Stomach (tissue), 4 donors: ENCODE results near the gene PPP1R12C.

ENCODE experiments used
- EP300 ChIP-seq: sonication (generic); formaldehyde crosslinking; IDR thresholded peaks from one replicate; pipeline ENCODE4 v1.6.1; 2017; ENCODE audit warnings: antibody characterized with exemption
- POLR2AphosphoS5 ChIP-seq, 3 donors: sonication (generic); formaldehyde crosslinking; IDR thresholded peaks; one replicate each; pipeline ENCODE4 v1.6.1; 2016; ENCODE audit warnings: antibody characterized with exemption in 3 of 3
- TF ChIP-seq, protein P1 (sequence below), 7 experiments: fragments of 450-650 bp in 4 of 7; fragments of 200-600 bp in 3 of 7; sonication (generic) in 3 of 7; IDR thresholded peaks; one replicate each; pipeline ENCODE4 v1.5.1; 2016 to 2019; ENCODE audit warnings: antibody characterized with exemption in 7 of 7, control low read depth in 2 of 7, mild to moderate bottlenecking in 1 of 7

DNA sequence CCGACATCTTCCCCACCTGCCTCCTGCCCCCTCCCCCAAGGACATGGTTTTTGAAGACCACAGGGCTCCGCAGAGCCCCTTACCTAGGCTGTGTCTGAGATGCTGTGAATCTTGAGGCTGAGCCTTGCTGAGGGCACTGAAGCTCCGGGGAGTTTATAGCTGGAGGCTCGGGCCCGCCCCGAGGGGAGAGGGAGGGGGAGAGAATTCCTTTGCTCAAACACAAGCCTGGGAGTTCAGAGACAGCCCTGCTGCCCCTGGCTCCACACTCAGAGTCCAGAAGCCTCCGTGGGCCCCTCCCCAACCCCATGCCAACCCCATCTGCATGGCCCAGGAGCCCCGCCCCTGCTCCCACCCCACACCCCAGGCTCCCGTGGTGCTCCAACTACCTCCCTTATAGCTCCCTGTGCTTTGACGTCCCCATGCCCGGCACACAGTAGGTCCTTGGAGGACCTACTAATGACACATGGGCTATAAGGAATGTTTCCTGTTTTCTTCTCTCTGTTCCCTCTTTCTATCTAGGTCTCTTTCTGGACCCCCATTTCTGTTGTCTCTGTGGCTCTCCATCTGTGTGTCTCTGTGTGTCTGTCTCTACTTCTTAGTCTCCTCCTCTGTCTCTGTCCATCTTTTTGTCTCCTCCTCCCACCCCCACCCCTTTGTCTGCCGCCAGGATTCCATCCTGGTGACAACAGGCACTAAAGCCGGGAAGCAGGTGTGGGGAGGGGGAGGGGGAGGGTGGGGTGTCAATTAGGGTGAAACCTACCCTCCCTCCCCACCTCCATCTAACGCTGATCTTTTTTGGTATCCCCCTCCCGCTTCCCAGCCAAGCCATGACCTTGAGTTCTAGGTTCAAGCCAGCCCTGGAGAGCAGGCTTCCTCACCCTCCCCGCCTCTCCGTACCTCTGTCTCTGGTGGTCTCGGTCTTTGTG lies 31.9 kb upstream of the PPP1R12C start, which contains the start of gene TNNT1:
- TF ChIP-seq, protein P1, sequence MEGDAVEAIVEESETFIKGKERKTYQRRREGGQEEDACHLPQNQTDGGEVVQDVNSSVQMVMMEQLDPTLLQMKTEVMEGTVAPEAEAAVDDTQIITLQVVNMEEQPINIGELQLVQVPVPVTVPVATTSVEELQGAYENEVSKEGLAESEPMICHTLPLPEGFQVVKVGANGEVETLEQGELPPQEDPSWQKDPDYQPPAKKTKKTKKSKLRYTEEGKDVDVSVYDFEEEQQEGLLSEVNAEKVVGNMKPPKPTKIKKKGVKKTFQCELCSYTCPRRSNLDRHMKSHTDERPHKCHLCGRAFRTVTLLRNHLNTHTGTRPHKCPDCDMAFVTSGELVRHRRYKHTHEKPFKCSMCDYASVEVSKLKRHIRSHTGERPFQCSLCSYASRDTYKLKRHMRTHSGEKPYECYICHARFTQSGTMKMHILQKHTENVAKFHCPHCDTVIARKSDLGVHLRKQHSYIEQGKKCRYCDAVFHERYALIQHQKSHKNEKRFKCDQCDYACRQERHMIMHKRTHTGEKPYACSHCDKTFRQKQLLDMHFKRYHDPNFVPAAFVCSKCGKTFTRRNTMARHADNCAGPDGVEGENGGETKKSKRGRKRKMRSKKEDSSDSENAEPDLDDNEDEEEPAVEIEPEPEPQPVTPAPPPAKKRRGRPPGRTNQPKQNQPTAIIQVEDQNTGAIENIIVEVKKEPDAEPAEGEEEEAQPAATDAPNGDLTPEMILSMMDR (IDR thresholded peaks at IDR 0.05): no peak
- TF ChIP-seq EP300 (no peak), POLR2AphosphoS5 (IDR thresholded peaks at IDR 0.05) (no peak)
